Measurements from ENCODE around the gene GRIA4. TPM values are rescaled to one million over a fixed set of nuclear protein-coding genes. Genes with fewer than 3 reads are reported as not detected.

The GRIA4 gene
- polyA plus RNA-seq, 1 donor from 2014 or later = 6.3 TPM

- H3K9me2 ChIP-seq (ENCODE audit: insufficient read depth, low read length) = no peaks in the 10 kb centered on the region
- no peak overlapping the region for H3K4me2 ChIP-seq (ENCODE audit: low read length)
- no peak overlapping the region for H3K4me3 ChIP-seq (ENCODE audit: low read length)
- no peaks in the 10 kb centered on the region for H3F3A ChIP-seq (ENCODE audit: insufficient read depth, low read length, poor library complexity, severe bottlenecking)
- H3K9ac ChIP-seq (ENCODE audit: low read length) = no peak overlapping the region
- no peaks in the 10 kb centered on the region for H3K27me3 ChIP-seq (ENCODE audit: insufficient read depth, low read depth, low read length)
- H4K20me1 ChIP-seq (ENCODE audit: insufficient read depth) = no peaks in the 10 kb centered on the region
- no peaks in the 10 kb centered on the region for H3K36me3 ChIP-seq (ENCODE audit: insufficient read depth, low read length)
- H3K9me3 ChIP-seq (ENCODE audit: low read length) = no peaks in the 10 kb centered on the region
- H2AFZ ChIP-seq (ENCODE audit: low read depth, low read length) = no peak overlapping the region
- TF ChIP-seq, protein P1, sequence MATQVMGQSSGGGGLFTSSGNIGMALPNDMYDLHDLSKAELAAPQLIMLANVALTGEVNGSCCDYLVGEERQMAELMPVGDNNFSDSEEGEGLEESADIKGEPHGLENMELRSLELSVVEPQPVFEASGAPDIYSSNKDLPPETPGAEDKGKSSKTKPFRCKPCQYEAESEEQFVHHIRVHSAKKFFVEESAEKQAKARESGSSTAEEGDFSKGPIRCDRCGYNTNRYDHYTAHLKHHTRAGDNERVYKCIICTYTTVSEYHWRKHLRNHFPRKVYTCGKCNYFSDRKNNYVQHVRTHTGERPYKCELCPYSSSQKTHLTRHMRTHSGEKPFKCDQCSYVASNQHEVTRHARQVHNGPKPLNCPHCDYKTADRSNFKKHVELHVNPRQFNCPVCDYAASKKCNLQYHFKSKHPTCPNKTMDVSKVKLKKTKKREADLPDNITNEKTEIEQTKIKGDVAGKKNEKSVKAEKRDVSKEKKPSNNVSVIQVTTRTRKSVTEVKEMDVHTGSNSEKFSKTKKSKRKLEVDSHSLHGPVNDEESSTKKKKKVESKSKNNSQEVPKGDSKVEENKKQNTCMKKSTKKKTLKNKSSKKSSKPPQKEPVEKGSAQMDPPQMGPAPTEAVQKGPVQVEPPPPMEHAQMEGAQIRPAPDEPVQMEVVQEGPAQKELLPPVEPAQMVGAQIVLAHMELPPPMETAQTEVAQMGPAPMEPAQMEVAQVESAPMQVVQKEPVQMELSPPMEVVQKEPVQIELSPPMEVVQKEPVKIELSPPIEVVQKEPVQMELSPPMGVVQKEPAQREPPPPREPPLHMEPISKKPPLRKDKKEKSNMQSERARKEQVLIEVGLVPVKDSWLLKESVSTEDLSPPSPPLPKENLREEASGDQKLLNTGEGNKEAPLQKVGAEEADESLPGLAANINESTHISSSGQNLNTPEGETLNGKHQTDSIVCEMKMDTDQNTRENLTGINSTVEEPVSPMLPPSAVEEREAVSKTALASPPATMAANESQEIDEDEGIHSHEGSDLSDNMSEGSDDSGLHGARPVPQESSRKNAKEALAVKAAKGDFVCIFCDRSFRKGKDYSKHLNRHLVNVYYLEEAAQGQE (IDR thresholded peaks at IDR 0.05; ENCODE audit: borderline replicate concordance) = no peak
- TF ChIP-seq MXI1 (conservative IDR thresholded peaks at IDR 0.05; ENCODE audit: poor library complexity, severe bottlenecking) (no peak), RAD21 (conservative IDR thresholded peaks at IDR 0.05) (no peak), CTCF (IDR thresholded peaks at IDR 0.05; ENCODE audit: poor library complexity, severe bottlenecking) (no peak), EP300 (conservative IDR thresholded peaks at IDR 0.05; ENCODE audit: poor library complexity, severe bottlenecking) (no peak)
- H3K27ac ChIP-seq (ENCODE audit: low read length) = no peak overlapping the region
- H3K79me2 ChIP-seq (replicated peaks; ENCODE audit: insufficient read depth, low read length) = no peaks in the 10 kb centered on the region
Observed at GRCh38 chr11:105911454-105911853, 301.6 kb downstream of the GRIA4 start.

GRCh38 chr11:105912666-105913065, 302.8 kb downstream of the GRIA4 start:
- no peaks in the 10 kb centered on the region for H4K20me1 ChIP-seq (ENCODE audit: insufficient read depth)
- no peaks in the 10 kb centered on the region for H3K9me3 ChIP-seq (ENCODE audit: low read length)
- H3K27ac ChIP-seq (ENCODE audit: low read length) = no peak overlapping the region

More at GRCh38 chr11:105912666-105913065, 302.8 kb downstream of the GRIA4 start:
- no peak overlapping the region for H3K4me3 ChIP-seq (ENCODE audit: low read length)
- no peaks in the 10 kb centered on the region for H3K27me3 ChIP-seq (ENCODE audit: insufficient read depth, low read depth, low read length)
- no peak overlapping the region for H3K4me2 ChIP-seq (ENCODE audit: low read length)
- no peaks in the 10 kb centered on the region for H3K36me3 ChIP-seq (ENCODE audit: insufficient read depth, low read length)
- no peaks in the 10 kb centered on the region for H3F3A ChIP-seq (ENCODE audit: insufficient read depth, low read length, poor library complexity, severe bottlenecking)
- H3K9me2 ChIP-seq (ENCODE audit: insufficient read depth, low read length) = no peaks in the 10 kb centered on the region
- no peaks in the 10 kb centered on the region for H3K79me2 ChIP-seq (replicated peaks; ENCODE audit: insufficient read depth, low read length)
- no peak overlapping the region for H2AFZ ChIP-seq (ENCODE audit: low read depth, low read length)
- H3K9ac ChIP-seq (ENCODE audit: low read length) = no peak overlapping the region
- no peak for TF ChIP-seq EZH2 (IDR thresholded peaks at IDR 0.05; ENCODE audit: borderline replicate concordance, insufficient read depth, low read length, poor library complexity, severe bottlenecking)
- TF ChIP-seq CTCF (IDR thresholded peaks at IDR 0.05; ENCODE audit: poor library complexity, severe bottlenecking) = no peak
- TF ChIP-seq MXI1 (conservative IDR thresholded peaks at IDR 0.05; ENCODE audit: poor library complexity, severe bottlenecking) = no peak
- no peak for TF ChIP-seq POLR2AphosphoS5 (IDR thresholded peaks at IDR 0.05)
- TF ChIP-seq SMC3 (conservative IDR thresholded peaks at IDR 0.05; ENCODE audit: poor library complexity) = no peak
- TF ChIP-seq, protein P1 (IDR thresholded peaks at IDR 0.05; ENCODE audit: borderline replicate concordance) = no peak

Measured in neural cell (in vitro differentiated cells).